NB4 (cell line): ENCODE data around the gene PDE5A.

Experiments used
- CTCF ChIP-seq: IDR thresholded peaks from one replicate; pipeline ENCODE4 v1.5.1; 2012; ENCODE audit warnings: low read depth, low read length
- MAX ChIP-seq: IDR thresholded peaks from 2 replicates; pipeline ENCODE4 v1.6.1; 2011; ENCODE audit warnings: low read depth, low read length
- MYC ChIP-seq: IDR thresholded peaks from 2 replicates; pipeline ENCODE4 v1.6.1; 2011; ENCODE audit warnings: low read depth, low read length
- POLR2A ChIP-seq: IDR thresholded peaks from 2 replicates; pipeline ENCODE4 v1.6.1; 2011; ENCODE audit warnings: mild to moderate bottlenecking; ENCODE audit not compliant: insufficient read length; ENCODE audit errors: extremely low read depth

GRCh38 chr4:119536572-119537528 is 91.8 kb downstream of the PDE5A start:
- TF ChIP-seq CTCF = no peak
- no peak for TF ChIP-seq POLR2A
- no peak for TF ChIP-seq MAX
- TF ChIP-seq MYC = no peak
